Left lung (tissue), 10 donors: Measurements from ENCODE around the gene DDX59. TPM values are rescaled to one million over a fixed set of nuclear protein-coding genes. Genes with fewer than 3 reads are reported as not detected.
A peak's percentile ranks its signal among the peaks of the same experiment; 100 is the strongest.

Experiments
- ATAC-seq: fragments of 200-7000 bp; cut with Tn5 transposase; one replicate; pipeline ENCODE4 v1.9.1; 2020; ENCODE audit warnings: moderate library complexity
- DNase-seq, 4 donors: peaks; one replicate each; pipeline ENCODE4 v3.0.0-alpha.2; 2013 to 2020
- H3K27ac ChIP-seq, 2 donors: fragments of 200-600 bp; sonication (generic) in 1 of 2; one replicate each; pipeline versions ENCODE4 v1.5.0 to v1.8.0; 2020 to 2021
- H3K27me3 ChIP-seq, 2 donors: fragments of 200-600 bp; sonication (generic) in 1 of 2; one replicate each; pipeline versions ENCODE4 v1.5.0 to v1.8.0; 2020 to 2021
- H3K36me3 ChIP-seq, 2 donors: fragments of 200-600 bp; sonication (generic) in 1 of 2; one replicate each; pipeline versions ENCODE4 v1.5.0 to v1.8.0; 2020 to 2021
- H3K4me1 ChIP-seq, 2 donors: fragments of 200-600 bp; one replicate each; pipeline ENCODE4 v1.8.0; 2021
- H3K4me3 ChIP-seq, 2 donors: fragments of 200-600 bp; sonication (generic) in 1 of 2; one replicate each; pipeline versions ENCODE4 v1.5.0 to v1.8.0; 2020 to 2021; ENCODE audit warnings: mild to moderate bottlenecking in 1 of 2
- H3K9me3 ChIP-seq, 2 donors: fragments of 200-600 bp; sonication (generic) in 1 of 2; one replicate each; pipeline versions ENCODE4 v1.5.0 to v1.8.0; 2020 to 2021
- intact Hi-C, 2 donors: fragments of 100-400 bp; cut with DNase I; formaldehyde crosslinking; loops; one replicate each; pipeline versions ENCODE4 v1.11.2 to v1.14.2; 2022
- polyA plus RNA-seq, 6 donors: library from polyadenylated mRNA; unstranded; fragments of 120-200 nt; gene quantifications; one replicate each; pipeline ENCODE4 v1.2.1, GENCODE V29; 2013; ENCODE audit not compliant: insufficient read length in 6 of 6
- total RNA-seq, 2 donors: library from RNA; stranded (reverse); fragmentation: NEBNext Ultra II Directional; extraction: Animal tissue kit (Norgen Biotek cat#: 25700); gene quantifications; one replicate each; pipeline ENCODE4 v1.2.1, GENCODE V29; 2021
- TF ChIP-seq, protein P1 (sequence below), 2 donors: fragments of 200-600 bp; sonication (generic) in 1 of 2; IDR thresholded peaks; one replicate each; pipeline versions ENCODE4 v1.5.0 to v1.8.0; 2021; ENCODE audit warnings: antibody characterized with exemption in 2 of 2
- donor health status: DM: no; HTN: yes; CAD: no.
- donor health status: DM: no; HTN: no; CAD: no.

Gene DDX59
- total and polyA plus RNA-seq, 8 donors, result 15.4 to 36.4 (median 31.3) TPM

DNA sequence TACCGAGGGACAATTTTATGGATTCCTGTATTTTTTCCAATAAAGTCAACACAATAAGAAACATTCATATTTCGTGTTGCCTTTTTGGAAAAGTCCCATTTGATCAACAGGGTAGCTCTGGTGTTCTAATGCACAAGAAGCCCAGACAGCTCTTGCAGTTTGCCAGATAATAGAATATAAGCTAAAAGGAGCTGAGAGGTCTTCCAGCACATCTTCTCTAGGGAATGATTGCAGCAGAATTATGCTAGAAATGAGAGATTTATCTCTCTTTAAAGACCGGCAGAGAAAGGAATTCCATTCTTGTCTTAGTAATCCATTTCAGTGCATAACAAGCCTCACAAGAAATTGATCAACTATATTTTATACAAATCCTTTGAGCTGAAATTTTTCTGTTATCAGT, 25.0 kb upstream of the DDX59 start:
- ATAC-seq, result no peak

DNA sequence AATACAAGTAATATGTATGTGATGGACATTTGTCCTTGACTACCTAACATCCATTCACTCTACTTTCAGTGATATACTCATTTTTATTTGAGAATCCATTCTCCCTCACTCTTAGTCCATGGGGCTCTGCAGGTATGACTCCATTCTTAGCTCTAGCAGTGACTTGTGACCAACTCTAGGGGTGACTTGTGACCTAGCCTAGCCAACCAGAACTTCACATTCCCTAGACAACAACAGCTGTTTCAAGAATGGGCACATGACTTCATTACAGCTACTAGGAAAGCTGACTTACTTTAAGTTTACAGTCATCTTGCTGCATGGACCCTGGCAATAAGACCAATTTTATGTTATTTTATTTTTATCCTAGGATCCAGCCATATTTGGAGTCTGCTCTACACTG, 23.6 kb upstream of the DDX59 start:
- Histone ChIP-seq H3K27me3 (no peaks in the 10 kb centered on the region), H3K27ac (no peak overlapping the region), H3K4me1 (no peaks in the 10 kb centered on the region), H3K4me3 (no peak overlapping the region), H3K9me3 (no peaks in the 10 kb centered on the region), H3K36me3 (no peaks in the 10 kb centered on the region)
- DNase-seq (no peak), ATAC-seq (no peak)
- TF ChIP-seq, protein P1, sequence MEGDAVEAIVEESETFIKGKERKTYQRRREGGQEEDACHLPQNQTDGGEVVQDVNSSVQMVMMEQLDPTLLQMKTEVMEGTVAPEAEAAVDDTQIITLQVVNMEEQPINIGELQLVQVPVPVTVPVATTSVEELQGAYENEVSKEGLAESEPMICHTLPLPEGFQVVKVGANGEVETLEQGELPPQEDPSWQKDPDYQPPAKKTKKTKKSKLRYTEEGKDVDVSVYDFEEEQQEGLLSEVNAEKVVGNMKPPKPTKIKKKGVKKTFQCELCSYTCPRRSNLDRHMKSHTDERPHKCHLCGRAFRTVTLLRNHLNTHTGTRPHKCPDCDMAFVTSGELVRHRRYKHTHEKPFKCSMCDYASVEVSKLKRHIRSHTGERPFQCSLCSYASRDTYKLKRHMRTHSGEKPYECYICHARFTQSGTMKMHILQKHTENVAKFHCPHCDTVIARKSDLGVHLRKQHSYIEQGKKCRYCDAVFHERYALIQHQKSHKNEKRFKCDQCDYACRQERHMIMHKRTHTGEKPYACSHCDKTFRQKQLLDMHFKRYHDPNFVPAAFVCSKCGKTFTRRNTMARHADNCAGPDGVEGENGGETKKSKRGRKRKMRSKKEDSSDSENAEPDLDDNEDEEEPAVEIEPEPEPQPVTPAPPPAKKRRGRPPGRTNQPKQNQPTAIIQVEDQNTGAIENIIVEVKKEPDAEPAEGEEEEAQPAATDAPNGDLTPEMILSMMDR (IDR thresholded peaks at IDR 0.05), result no peak
- intact Hi-C loops, result no loop called here

More for the DNA sequence above, 25.0 kb upstream of the DDX59 start:
- no peak for DNase-seq
- no peaks in the 10 kb centered on the region for H3K4me1 ChIP-seq
- TF ChIP-seq, protein P1 (IDR thresholded peaks at IDR 0.05), result no peak
- no peak overlapping the region for H3K27ac ChIP-seq
- no peaks in the 10 kb centered on the region for H3K36me3 ChIP-seq
- H3K4me3 ChIP-seq, result no peak overlapping the region
- H3K9me3 ChIP-seq, result no peaks in the 10 kb centered on the region
- H3K27me3 ChIP-seq, result no peaks in the 10 kb centered on the region
- intact Hi-C loops, result no loop called here

DNA sequence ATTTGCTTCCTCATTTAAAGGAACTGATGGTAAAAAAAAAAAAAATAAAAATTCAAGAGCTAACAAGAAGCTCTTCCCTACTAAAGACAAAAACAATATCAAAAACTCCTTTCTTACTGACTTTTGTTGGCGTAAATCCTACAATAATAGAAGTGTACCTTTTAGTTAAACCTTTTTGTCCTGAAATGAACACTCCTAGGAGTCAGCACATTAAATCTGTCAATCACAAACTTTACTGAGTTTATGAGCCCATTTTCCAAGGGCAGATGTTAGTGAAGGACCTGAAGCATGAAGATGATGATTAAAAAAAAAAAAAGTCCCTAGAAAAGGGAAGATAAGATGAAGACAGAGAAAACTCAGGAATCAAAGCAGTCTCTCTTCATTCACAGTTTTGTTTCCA, 22.6 kb upstream of the DDX59 start:
- no peak for ATAC-seq
- TF ChIP-seq, protein P1 (IDR thresholded peaks at IDR 0.05), result no peak
- intact Hi-C loops, result no loop called here

DNA sequence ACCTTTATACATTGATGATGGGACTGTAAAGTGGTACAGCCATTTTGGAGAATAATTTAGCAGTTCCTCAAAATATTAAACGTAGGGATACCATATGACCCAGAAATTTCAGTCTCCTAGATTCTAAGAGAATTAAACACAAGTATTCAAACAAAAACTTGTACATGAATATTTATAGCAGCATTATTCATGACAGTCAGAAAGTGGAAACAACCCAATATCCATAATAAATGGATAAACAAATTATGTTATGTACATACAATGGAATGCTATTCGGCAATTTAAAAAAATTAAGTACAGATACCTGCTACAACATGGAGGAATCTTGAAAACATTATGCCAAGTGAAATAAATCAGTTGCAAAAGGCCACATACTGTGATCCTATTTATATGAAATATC, 16.9 kb upstream of the DDX59 start:
- intact Hi-C loops, result no loop called here
- no peak for ATAC-seq
- Histone ChIP-seq H3K27me3 (no peaks in the 10 kb centered on the region), H3K36me3 (no peaks in the 10 kb centered on the region), H3K27ac (no peak overlapping the region), H3K9me3 (no peaks in the 10 kb centered on the region), H3K4me1 (no peaks in the 10 kb centered on the region), H3K4me3 (no peak overlapping the region)
- DNase-seq, result no peak
- TF ChIP-seq, protein P1 (IDR thresholded peaks at IDR 0.05), result no peak

More for the DNA sequence above, 22.6 kb upstream of the DDX59 start:
- no peak for DNase-seq
- Histone ChIP-seq H3K36me3 (no peaks in the 10 kb centered on the region), H3K4me1 (no peaks in the 10 kb centered on the region), H3K27me3 (no peaks in the 10 kb centered on the region), H3K9me3 (no peaks in the 10 kb centered on the region), H3K4me3 (no peak overlapping the region), H3K27ac (no peak overlapping the region)

DNA sequence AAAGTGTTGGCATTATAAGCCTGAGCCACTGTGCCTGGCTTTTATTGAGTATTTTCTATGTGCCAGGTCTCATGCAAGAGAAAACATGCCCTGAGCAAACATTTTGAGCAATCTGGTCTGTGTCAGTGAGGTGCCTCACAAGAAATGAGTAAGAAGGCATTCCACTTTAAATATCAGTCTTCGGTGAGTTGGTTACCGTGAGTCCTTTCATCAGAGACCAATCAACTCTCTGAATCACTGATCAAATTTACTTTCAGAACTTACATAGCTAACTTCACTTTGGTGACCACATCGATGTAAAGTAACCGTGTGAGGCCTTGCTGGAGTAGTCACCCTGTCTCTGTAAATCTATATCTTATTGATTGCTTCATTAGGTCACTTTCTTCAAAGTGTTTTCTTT, 14.3 kb upstream of the DDX59 start:
- DNase-seq, result no peak
- Histone ChIP-seq H3K27ac (no peak overlapping the region), H3K9me3 (no peaks in the 10 kb centered on the region), H3K27me3 (no peaks in the 10 kb centered on the region), H3K4me3 (no peak overlapping the region), H3K36me3 (no peaks in the 10 kb centered on the region), H3K4me1 (no peaks in the 10 kb centered on the region)
- TF ChIP-seq, protein P1 (IDR thresholded peaks at IDR 0.05), result no peak
- intact Hi-C loops, result no loop called here
- ATAC-seq, result peak; percentile 19
